Caco-2 (cell line): ENCODE data around the gene LNX2. TPM values are rescaled to one million over a fixed set of nuclear protein-coding genes. Genes with fewer than 3 reads are reported as not detected.

Experiments used
- BruUV-seq: library from RNA; stranded (reverse); fragments of 400-500 nt; replicated peaks from 2 replicates; lab custom pipeline; 2021; lab: Mats Ljungman, UMichigan
- CTCF ChIA-PET: fragments of 300-600 bp; sonication (Branson Sonifier 250); formaldehyde crosslinking; loops from one replicate; lab custom pipeline; 2022; ENCODE audit warnings: antibody characterized with exemption; lab: Charles Lee
- POLR2A ChIA-PET: fragments of 300-600 bp; sonication (Branson Sonifier 250); formaldehyde crosslinking; loops from one replicate; lab custom pipeline; 2022; ENCODE audit warnings: antibody characterized with exemption; lab: Charles Lee
- DNase-seq, 2 experiments: peaks; one replicate each; pipeline versions ENCODE4 v3.0.0 to v3.0.0-alpha.2; 2020 to 2022
- H3K27me3 ChIP-seq: replicated peaks from 2 replicates; pipeline ENCODE4 v1.6.0; 2011; ENCODE audit warnings: low read length; ENCODE audit not compliant: control insufficient read depth, insufficient read depth
- H3K36me3 ChIP-seq: 2 replicates; pipeline ENCODE4 v1.5.1; 2011; ENCODE audit warnings: low read length; ENCODE audit not compliant: control insufficient read depth, insufficient read depth
- H3K4me1 ChIP-seq: fragments of 250-450 bp; sonication (Bioruptor Pico); 2 replicates; pipeline ENCODE4 v1.5.1; 2020; ENCODE audit warnings: mild to moderate bottlenecking
- H3K4me3 ChIP-seq: 2 replicates; pipeline ENCODE4 v1.5.1; 2011; ENCODE audit warnings: low read depth, mild to moderate bottlenecking, control low read depth, low read length
- H3K9me3 ChIP-seq: fragments of 250-450 bp; sonication (Bioruptor Pico); 2 replicates; pipeline ENCODE4 v1.5.1; 2020; ENCODE audit warnings: mild to moderate bottlenecking, moderate library complexity
- H3K27ac Mint-ChIP-seq: one replicate; pipeline ENCODE4 v1.8.0; 2022; ENCODE audit warnings: mixed read lengths; ENCODE audit not compliant: unreplicated experiment
- H3K27me3 Mint-ChIP-seq: one replicate; pipeline ENCODE4 v1.8.0; 2022; ENCODE audit warnings: mixed read lengths; ENCODE audit not compliant: insufficient read depth, unreplicated experiment
- H3K36me3 Mint-ChIP-seq: one replicate; pipeline ENCODE4 v1.8.0; 2022; ENCODE audit warnings: mild to moderate bottlenecking, mixed read lengths; ENCODE audit not compliant: insufficient read depth, unreplicated experiment
- H3K4me1 Mint-ChIP-seq: one replicate; pipeline ENCODE4 v1.8.0; 2022; ENCODE audit warnings: low read depth, mixed read lengths; ENCODE audit not compliant: unreplicated experiment
- H3K4me3 Mint-ChIP-seq: one replicate; pipeline ENCODE4 v1.8.0; 2022; ENCODE audit warnings: mild to moderate bottlenecking, moderate library complexity, mixed read lengths; ENCODE audit not compliant: unreplicated experiment
- H3K9me3 Mint-ChIP-seq: one replicate; pipeline ENCODE4 v1.8.0; 2022; ENCODE audit warnings: mixed read lengths; ENCODE audit not compliant: unreplicated experiment
- intact Hi-C: fragments of 100-400 bp; cut with micrococcal nuclease; formaldehyde crosslinking; loops from one replicate; pipeline ENCODE4 v1.10.0; 2022; ENCODE audit not compliant: unreplicated experiment
- total RNA-seq: library from RNA; stranded (reverse); gene quantifications from 2 replicates; pipeline ENCODE4 v1.2.3, GENCODE V29; 2022
- TF ChIP-seq, protein P1 (sequence below), 2 experiments: fragments of 200-600 bp in 1 of 2; IDR thresholded peaks; 1 replicate in 1 of 2; 2 replicates in 1 of 2; pipeline versions ENCODE4 v1.5.1 to v1.8.0; 2011 to 2022; ENCODE audit warnings: antibody characterized with exemption in 1 of 2, control low read depth in 1 of 2, inconsistent platforms in 1 of 2, low read depth in 1 of 2, low read length in 1 of 2, mild to moderate bottlenecking in 1 of 2, moderate library complexity in 1 of 2; ENCODE audit not compliant: insufficient read depth in 1 of 2, severe bottlenecking in 1 of 2, unreplicated experiment in 1 of 2

Gene LNX2
- total RNA-seq, 1 experiment from 2014 or later: 24.4 TPM

GRCh38 chr13:27574661-27575060 lies 45.7 kb downstream of the LNX2 start:
- Histone ChIP-seq H3K4me3 (no peak overlapping the region), H3K27me3 (no peaks in the 10 kb centered on the region), H3K4me1 (no peaks in the 10 kb centered on the region), H3K36me3 (no peaks in the 10 kb centered on the region; the same call in 1 of the 2 replicates), H3K9me3 (no peaks in the 10 kb centered on the region)
- intact Hi-C loops: no loop called here
- H3K36me3 Mint-ChIP-seq: peaks cover 29% of the 10 kb centered on the region
- ChIA-PET CTCF (no interaction called here), POLR2A (no interaction called here)
- H3K4me3 Mint-ChIP-seq: no peak overlapping the region
- no peak for DNase-seq
- H3K27me3 Mint-ChIP-seq: no peaks in the 10 kb centered on the region
- no TSS peak for BruUV-seq
- peak overlapping the region; percentile 24 for H3K27ac Mint-ChIP-seq
- peaks cover 11% of the 10 kb centered on the region for H3K4me1 Mint-ChIP-seq
- H3K9me3 Mint-ChIP-seq: peaks cover 10% of the 10 kb centered on the region
- TF ChIP-seq, protein P1, sequence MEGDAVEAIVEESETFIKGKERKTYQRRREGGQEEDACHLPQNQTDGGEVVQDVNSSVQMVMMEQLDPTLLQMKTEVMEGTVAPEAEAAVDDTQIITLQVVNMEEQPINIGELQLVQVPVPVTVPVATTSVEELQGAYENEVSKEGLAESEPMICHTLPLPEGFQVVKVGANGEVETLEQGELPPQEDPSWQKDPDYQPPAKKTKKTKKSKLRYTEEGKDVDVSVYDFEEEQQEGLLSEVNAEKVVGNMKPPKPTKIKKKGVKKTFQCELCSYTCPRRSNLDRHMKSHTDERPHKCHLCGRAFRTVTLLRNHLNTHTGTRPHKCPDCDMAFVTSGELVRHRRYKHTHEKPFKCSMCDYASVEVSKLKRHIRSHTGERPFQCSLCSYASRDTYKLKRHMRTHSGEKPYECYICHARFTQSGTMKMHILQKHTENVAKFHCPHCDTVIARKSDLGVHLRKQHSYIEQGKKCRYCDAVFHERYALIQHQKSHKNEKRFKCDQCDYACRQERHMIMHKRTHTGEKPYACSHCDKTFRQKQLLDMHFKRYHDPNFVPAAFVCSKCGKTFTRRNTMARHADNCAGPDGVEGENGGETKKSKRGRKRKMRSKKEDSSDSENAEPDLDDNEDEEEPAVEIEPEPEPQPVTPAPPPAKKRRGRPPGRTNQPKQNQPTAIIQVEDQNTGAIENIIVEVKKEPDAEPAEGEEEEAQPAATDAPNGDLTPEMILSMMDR (IDR thresholded peaks at IDR 0.05; ENCODE audit: insufficient read depth in 1 of 2, low read depth in 1 of 2, low read length in 1 of 2, severe bottlenecking in 1 of 2, unreplicated experiment in 1 of 2): no peak

- H3K4me3 Mint-ChIP-seq: peak overlapping the region; percentile 12
- Histone ChIP-seq H3K27me3 (no peaks in the 10 kb centered on the region), H3K9me3 (no peaks in the 10 kb centered on the region), H3K36me3 (peaks cover 2% of the 10 kb centered on the region), H3K4me1 (no peaks in the 10 kb centered on the region), H3K4me3 (no peak overlapping the region)
- peaks cover 29% of the 10 kb centered on the region for H3K36me3 Mint-ChIP-seq
- H3K27ac Mint-ChIP-seq: peak overlapping the region; percentile 59
- H3K9me3 Mint-ChIP-seq: peaks cover 10% of the 10 kb centered on the region
- TF ChIP-seq, protein P1 (IDR thresholded peaks at IDR 0.05; ENCODE audit: insufficient read depth in 1 of 2, low read depth in 1 of 2, low read length in 1 of 2, severe bottlenecking in 1 of 2, unreplicated experiment in 1 of 2): no peak
- peaks cover 11% of the 10 kb centered on the region for H3K4me1 Mint-ChIP-seq
- H3K27me3 Mint-ChIP-seq: no peaks in the 10 kb centered on the region
- POLR2A ChIA-PET: interaction anchor here (0.5 kb wide), 1 partner anchor 65 kb away, joined by 3 read pairs; no protein-coding TSS in a partner anchor
- DNase-seq: no peak
- no TSS peak for BruUV-seq
- CTCF ChIA-PET: interaction anchor here (1.4 kb wide), 1 partner anchor 40 kb away, joined by 6 read pairs; no protein-coding TSS in a partner anchor
- intact Hi-C loops: no loop called here
Observed at GRCh38 chr13:27573265-27573664, 47.1 kb downstream of the LNX2 start.

DNA sequence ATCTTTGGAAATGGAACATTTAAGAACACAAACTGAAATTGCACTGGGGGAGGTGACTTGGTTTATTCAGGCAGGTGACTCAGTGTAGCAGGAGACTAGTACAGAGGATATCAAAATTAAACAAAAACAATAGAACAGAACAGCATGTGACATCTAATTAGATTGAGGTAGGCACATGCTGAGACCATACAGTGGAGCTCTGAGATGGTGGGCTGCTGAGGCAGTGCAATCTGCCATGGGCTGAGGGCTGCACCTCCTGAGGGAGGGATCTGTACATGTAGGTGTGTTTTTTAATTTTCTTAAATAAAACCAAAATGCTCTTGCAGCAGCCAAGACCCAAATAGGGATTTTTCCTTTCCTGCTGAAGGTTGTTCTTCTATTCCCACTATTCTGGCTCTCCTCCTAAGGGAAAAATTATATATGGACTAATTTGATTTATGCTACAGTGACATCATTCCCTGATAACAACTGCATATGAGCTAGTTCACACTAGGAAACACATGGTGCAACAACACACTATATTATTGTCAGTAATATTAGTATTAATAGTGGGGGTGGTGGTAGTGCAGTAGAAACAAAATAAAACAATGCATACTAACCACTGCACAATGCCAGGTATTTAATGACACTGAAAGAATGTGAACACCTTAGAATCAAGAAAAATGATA lies 48.0 kb downstream of the LNX2 start:
- Histone ChIP-seq H3K9me3 (no peaks in the 10 kb centered on the region), H3K27me3 (no peaks in the 10 kb centered on the region), H3K36me3 (peaks cover 2% of the 10 kb centered on the region), H3K4me3 (no peak overlapping the region), H3K4me1 (no peaks in the 10 kb centered on the region)
- no TSS peak for BruUV-seq
- intact Hi-C loops: no loop called here
- peaks cover 10% of the 10 kb centered on the region for H3K9me3 Mint-ChIP-seq
- H3K4me1 Mint-ChIP-seq: peaks cover 11% of the 10 kb centered on the region
- peaks cover 29% of the 10 kb centered on the region for H3K36me3 Mint-ChIP-seq
- TF ChIP-seq, protein P1 (IDR thresholded peaks at IDR 0.05; ENCODE audit: insufficient read depth in 1 of 2, low read depth in 1 of 2, low read length in 1 of 2, severe bottlenecking in 1 of 2, unreplicated experiment in 1 of 2): no peak
- H3K4me3 Mint-ChIP-seq: no peak overlapping the region
- ChIA-PET CTCF (interaction anchor here (1.4 kb wide), 1 partner anchor 39 kb away, joined by 6 read pairs; no protein-coding TSS in a partner anchor), POLR2A (no interaction called here)
- H3K27ac Mint-ChIP-seq: no peak overlapping the region
- no peaks in the 10 kb centered on the region for H3K27me3 Mint-ChIP-seq
- DNase-seq: no peak
